Bronchial epithelial cell (primary cell): ENCODE data around the gene NR2C1. TPM values are rescaled to one million over a fixed set of nuclear protein-coding genes. Genes with fewer than 3 reads are reported as not detected.
"Not testable (repeated sequence)": the region's sequence is repeated elsewhere in the genome, so short reads cannot be mapped to it uniquely, and the experiment has no call there.

Source experiments
- DNase-seq: peaks from one replicate; pipeline ENCODE4 v3.0.0-alpha.2; 2010; ENCODE audit warnings: low read depth
- FAIRE-seq: peaks from 2 replicates; lab custom pipeline; 2011; peaks lifted over from hg19 to GRCh38; lab: Jason Lieb, UNC
- H3K27me3 ChIP-seq: 2 replicates; pipeline ENCODE4 v1.5.1; 2011; ENCODE audit warnings: low read length; ENCODE audit not compliant: control insufficient read depth, insufficient read depth
- H3K36me3 ChIP-seq: 2 replicates; pipeline ENCODE4 v1.5.1; 2011; ENCODE audit warnings: low read length; ENCODE audit not compliant: control insufficient read depth, insufficient read depth
- H3K4me3 ChIP-seq: 2 replicates; pipeline ENCODE4 v1.5.1; 2011; ENCODE audit warnings: mild to moderate bottlenecking, low read depth, low read length, control low read depth
- CTCF ChIP-seq: IDR thresholded peaks from 2 replicates; pipeline ENCODE4 v1.5.1; 2011; ENCODE audit warnings: mild to moderate bottlenecking, moderate library complexity, low read length, control low read depth, inconsistent platforms; ENCODE audit not compliant: insufficient read depth, severe bottlenecking
- total RNA-seq: library from RNA; depleted of rRNA; stranded (reverse); fragments of >200 nt; gene quantifications from 2 replicates; pipeline ENCODE4 v1.2.1, GENCODE V29; 2014

Gene NR2C1
- total RNA-seq, 1 donor from 2014 or later = 14.5 TPM

- no peak for TF ChIP-seq CTCF
- no peak for FAIRE-seq
- peaks cover 2% of the 10 kb centered on the region for H3K36me3 ChIP-seq
Measured at GRCh38 chr12:94988471-94988870, 84.9 kb downstream of the NR2C1 start.

GRCh38 chr12:94987801-94988200 lies 85.6 kb downstream of the NR2C1 start:
- peaks cover 2% of the 10 kb centered on the region for H3K36me3 ChIP-seq
- H3K4me3 ChIP-seq = no peak overlapping the region
- H3K27me3 ChIP-seq = no peaks in the 10 kb centered on the region
- TF ChIP-seq CTCF = no peak
- FAIRE-seq (no peak), DNase-seq (no peak)

More at GRCh38 chr12:94988471-94988870, 84.9 kb downstream of the NR2C1 start:
- no peaks in the 10 kb centered on the region for H3K27me3 ChIP-seq
- H3K4me3 ChIP-seq = no peak overlapping the region
- DNase-seq = no peak

GRCh38 chr12:94987076-94987669 lies 86.2 kb downstream of the NR2C1 start:
- H3K36me3 ChIP-seq = no peaks in the 10 kb centered on the region
- no peak overlapping the region for H3K4me3 ChIP-seq
- FAIRE-seq (no peak), DNase-seq (no peak)
- no peaks in the 10 kb centered on the region for H3K27me3 ChIP-seq
- TF ChIP-seq CTCF = no peak

- not testable (repeated sequence) for DNase-seq, H3K27me3 ChIP-seq, H3K36me3 ChIP-seq, H3K4me3 ChIP-seq, FAIRE-seq
Measured at GRCh38 chr12:94985099-94985498, 88.3 kb downstream of the NR2C1 start.

GRCh38 chr12:94983321-94983720 lies 90.1 kb downstream of the NR2C1 start:
- FAIRE-seq (no peak), DNase-seq (no peak)
- TF ChIP-seq CTCF = no peak
- Histone ChIP-seq H3K4me3 (no peak overlapping the region), H3K36me3 (no peaks in the 10 kb centered on the region), H3K27me3 (no peaks in the 10 kb centered on the region)

GRCh38 chr12:94982456-94982855 lies 91.0 kb downstream of the NR2C1 start:
- no peak for DNase-seq
- FAIRE-seq = no peak
- H3K4me3 ChIP-seq = no peak overlapping the region
- H3K36me3 ChIP-seq = no peaks in the 10 kb centered on the region
- no peak for TF ChIP-seq CTCF
- H3K27me3 ChIP-seq = no peaks in the 10 kb centered on the region
